GM23338 (cell line): ENCODE measurements around the gene AGO1. TPM values are rescaled to one million over a fixed set of nuclear protein-coding genes. Genes with fewer than 3 reads are reported as not detected.

Source experiments
- ATAC-seq: fragments of 200-7000 bp; cut with Tn5 transposase; 3 replicates; pipeline ENCODE4 v1.9.1; 2020
- DNase-seq: peaks from one replicate; pipeline ENCODE4 v3.0.0-alpha.2; 2015; ENCODE audit warnings: low spot score
- H2AFZ ChIP-seq: fragments of 200-600 bp; sonication (generic); 2 replicates; pipeline ENCODE4 v1.8.0; 2016; ENCODE audit warnings: antibody characterized with exemption, mild to moderate bottlenecking, moderate library complexity
- H3F3A ChIP-seq: fragments of 200-600 bp; sonication (generic); replicated peaks from 2 replicates; pipeline ENCODE4 v1.8.0; 2017; ENCODE audit warnings: antibody characterized with exemption, mixed run types, low read depth
- H3K27ac ChIP-seq: fragments of 200-600 bp; sonication (generic); 2 replicates; pipeline ENCODE4 v1.6.1; 2016; ENCODE audit warnings: low read depth
- H3K27me3 ChIP-seq: fragments of 200-600 bp; sonication (generic); 2 replicates; pipeline ENCODE4 v1.8.0; 2016; ENCODE audit warnings: mild to moderate bottlenecking, mixed run types, moderate library complexity; ENCODE audit not compliant: insufficient read depth
- H3K36me3 ChIP-seq: fragments of 200-600 bp; sonication (generic); 2 replicates; pipeline ENCODE4 v1.8.0; 2016; ENCODE audit warnings: mild to moderate bottlenecking; ENCODE audit not compliant: insufficient read depth
- H3K4me1 ChIP-seq: fragments of 200-600 bp; sonication (generic); 2 replicates; pipeline ENCODE4 v1.8.0; 2016; ENCODE audit warnings: mild to moderate bottlenecking, moderate library complexity; ENCODE audit not compliant: insufficient read depth
- H3K4me2 ChIP-seq: fragments of 200-600 bp; sonication (generic); 2 replicates; pipeline ENCODE4 v1.7.1; 2017; ENCODE audit warnings: mixed run types
- H3K4me3 ChIP-seq: fragments of 200-600 bp; sonication (generic); 2 replicates; pipeline ENCODE4 v1.6.1; 2016; ENCODE audit warnings: mixed run types
- H3K79me2 ChIP-seq: fragments of 200-600 bp; sonication (generic); replicated peaks from 2 replicates; pipeline ENCODE4 v1.8.0; 2017; ENCODE audit warnings: mild to moderate bottlenecking; ENCODE audit not compliant: insufficient read depth
- H3K9me2 ChIP-seq: fragments of 200-600 bp; sonication (generic); 2 replicates; pipeline ENCODE4 v1.8.0; 2017; ENCODE audit not compliant: insufficient read depth
- H4K20me1 ChIP-seq: fragments of 200-600 bp; sonication (generic); replicated peaks from 2 replicates; pipeline ENCODE4 v1.8.0; 2017; ENCODE audit warnings: mild to moderate bottlenecking; ENCODE audit not compliant: insufficient read depth
- H3K27ac Mint-ChIP-seq: 2 replicates; pipeline ENCODE4 v1.8.0; 2020; ENCODE audit warnings: inconsistent platforms, mild to moderate bottlenecking, moderate library complexity, mixed read lengths
- H3K27me3 Mint-ChIP-seq: 3 replicates; pipeline ENCODE4 v1.8.0; 2022; ENCODE audit warnings: low read depth, mild to moderate bottlenecking, moderate library complexity, mixed read lengths, inconsistent platforms; ENCODE audit not compliant: insufficient read depth, poor library complexity
- H3K36me3 Mint-ChIP-seq: 3 replicates; pipeline ENCODE4 v1.8.0; 2021; ENCODE audit warnings: low read depth, mild to moderate bottlenecking, inconsistent platforms, moderate library complexity, mixed read lengths
- H3K4me1 Mint-ChIP-seq: 3 replicates; pipeline ENCODE4 v1.8.0; 2020; ENCODE audit warnings: mild to moderate bottlenecking, inconsistent platforms, mixed read lengths
- H3K4me3 Mint-ChIP-seq: 3 replicates; pipeline ENCODE4 v1.8.0; 2021; ENCODE audit warnings: moderate library complexity, mild to moderate bottlenecking, inconsistent platforms, mixed read lengths
- H3K9me3 Mint-ChIP-seq: 3 replicates; pipeline ENCODE4 v1.8.0; 2020; ENCODE audit warnings: moderate library complexity, mild to moderate bottlenecking, inconsistent platforms, mixed read lengths
- CREB1 ChIP-seq: fragments of 250-450 bp; sonication (Bioruptor Pico); IDR thresholded peaks from 2 replicates; pipeline ENCODE4 v1.5.0; 2020; ENCODE audit warnings: low read depth, mild to moderate bottlenecking, moderate library complexity
- JUNB ChIP-seq: IDR thresholded peaks from one replicate; pipeline ENCODE4 v1.6.1; 2016; ENCODE audit warnings: antibody characterized with exemption; ENCODE audit not compliant: unreplicated experiment
- NANOG ChIP-seq: IDR thresholded peaks from 2 replicates; pipeline ENCODE4 v1.6.1; 2016; ENCODE audit warnings: antibody characterized with exemption, borderline replicate concordance
- POLR2AphosphoS5 ChIP-seq: IDR thresholded peaks from 2 replicates; pipeline ENCODE4 v1.6.1; 2016; ENCODE audit warnings: antibody characterized with exemption, low read depth
- STAT1 ChIP-seq: IDR thresholded peaks from one replicate; pipeline ENCODE4 v1.6.1; 2016; ENCODE audit warnings: antibody characterized with exemption; ENCODE audit not compliant: unreplicated experiment
- ZNF114 ChIP-seq: fragments of 250-450 bp; sonication (Bioruptor Pico); IDR thresholded peaks from 2 replicates; pipeline ENCODE4 v1.5.0; 2020; ENCODE audit warnings: mild to moderate bottlenecking, moderate library complexity
- ZNF331 ChIP-seq: fragments of 250-450 bp; sonication (Bioruptor Pico); IDR thresholded peaks from 2 replicates; pipeline ENCODE4 v1.5.0; 2020; ENCODE audit warnings: low read depth, mild to moderate bottlenecking, moderate library complexity
- polyA plus RNA-seq: library from polyadenylated mRNA; unstranded; fragments of >200 nt; fragmentation: Nextera tagmentation; extraction: Ambion mirVana; gene quantifications from 2 replicates; pipeline ENCODE4 v1.2.1, GENCODE V29; 2016
- total RNA-seq: library from RNA; depleted of rRNA; stranded (reverse); fragments of >200 nt; shearing (Covaris generic); gene quantifications from 2 replicates; pipeline ENCODE4 v1.2.3, GENCODE V29; 2014
- TF ChIP-seq, protein P1 (sequence below): IDR thresholded peaks from 2 replicates; pipeline ENCODE4 v1.6.1; 2016; ENCODE audit warnings: antibody characterized with exemption
- TF ChIP-seq, protein P2 (sequence below): IDR thresholded peaks from one replicate; pipeline ENCODE4 v1.6.1; 2018; ENCODE audit warnings: antibody characterized with exemption; ENCODE audit not compliant: unreplicated experiment

The AGO1 gene
- total and polyA plus RNA-seq, 2 experiments from 2014 or later: 10.6 to 65.1 TPM

- H3K27me3 ChIP-seq: no peaks in the 10 kb centered on the region
- H4K20me1 ChIP-seq: no peaks in the 10 kb centered on the region
- no peak overlapping the region for H3K27ac ChIP-seq
- H3K4me1 ChIP-seq: no peaks in the 10 kb centered on the region
- no peaks in the 10 kb centered on the region for H3K36me3 ChIP-seq
- H3K4me3 ChIP-seq: no peak overlapping the region
- H3K9me2 ChIP-seq: no peaks in the 10 kb centered on the region
- no peak overlapping the region for H3K4me2 ChIP-seq
- H3K27me3 Mint-ChIP-seq: peaks cover 2% of the 10 kb centered on the region
- H3F3A ChIP-seq: 0 out of 2 replicates have a peak, but pooled peaks cover 5% of the 10 kb centered on the region
- no peak overlapping the region for H3K4me3 Mint-ChIP-seq
- H3K79me2 ChIP-seq: no peaks in the 10 kb centered on the region
- no peaks in the 10 kb centered on the region for H3K36me3 Mint-ChIP-seq
- H2AFZ ChIP-seq: no peak overlapping the region
- ATAC-seq (no peak), DNase-seq (no peak)
- no peaks in the 10 kb centered on the region for H3K4me1 Mint-ChIP-seq
- no peak overlapping the region for H3K27ac Mint-ChIP-seq
- TF ChIP-seq STAT1 (no peak), JUNB (no peak), NANOG (no peak)
- TF ChIP-seq, protein P1, sequence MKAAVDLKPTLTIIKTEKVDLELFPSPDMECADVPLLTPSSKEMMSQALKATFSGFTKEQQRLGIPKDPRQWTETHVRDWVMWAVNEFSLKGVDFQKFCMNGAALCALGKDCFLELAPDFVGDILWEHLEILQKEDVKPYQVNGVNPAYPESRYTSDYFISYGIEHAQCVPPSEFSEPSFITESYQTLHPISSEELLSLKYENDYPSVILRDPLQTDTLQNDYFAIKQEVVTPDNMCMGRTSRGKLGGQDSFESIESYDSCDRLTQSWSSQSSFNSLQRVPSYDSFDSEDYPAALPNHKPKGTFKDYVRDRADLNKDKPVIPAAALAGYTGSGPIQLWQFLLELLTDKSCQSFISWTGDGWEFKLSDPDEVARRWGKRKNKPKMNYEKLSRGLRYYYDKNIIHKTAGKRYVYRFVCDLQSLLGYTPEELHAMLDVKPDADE: no peak
- TF ChIP-seq, protein P2, sequence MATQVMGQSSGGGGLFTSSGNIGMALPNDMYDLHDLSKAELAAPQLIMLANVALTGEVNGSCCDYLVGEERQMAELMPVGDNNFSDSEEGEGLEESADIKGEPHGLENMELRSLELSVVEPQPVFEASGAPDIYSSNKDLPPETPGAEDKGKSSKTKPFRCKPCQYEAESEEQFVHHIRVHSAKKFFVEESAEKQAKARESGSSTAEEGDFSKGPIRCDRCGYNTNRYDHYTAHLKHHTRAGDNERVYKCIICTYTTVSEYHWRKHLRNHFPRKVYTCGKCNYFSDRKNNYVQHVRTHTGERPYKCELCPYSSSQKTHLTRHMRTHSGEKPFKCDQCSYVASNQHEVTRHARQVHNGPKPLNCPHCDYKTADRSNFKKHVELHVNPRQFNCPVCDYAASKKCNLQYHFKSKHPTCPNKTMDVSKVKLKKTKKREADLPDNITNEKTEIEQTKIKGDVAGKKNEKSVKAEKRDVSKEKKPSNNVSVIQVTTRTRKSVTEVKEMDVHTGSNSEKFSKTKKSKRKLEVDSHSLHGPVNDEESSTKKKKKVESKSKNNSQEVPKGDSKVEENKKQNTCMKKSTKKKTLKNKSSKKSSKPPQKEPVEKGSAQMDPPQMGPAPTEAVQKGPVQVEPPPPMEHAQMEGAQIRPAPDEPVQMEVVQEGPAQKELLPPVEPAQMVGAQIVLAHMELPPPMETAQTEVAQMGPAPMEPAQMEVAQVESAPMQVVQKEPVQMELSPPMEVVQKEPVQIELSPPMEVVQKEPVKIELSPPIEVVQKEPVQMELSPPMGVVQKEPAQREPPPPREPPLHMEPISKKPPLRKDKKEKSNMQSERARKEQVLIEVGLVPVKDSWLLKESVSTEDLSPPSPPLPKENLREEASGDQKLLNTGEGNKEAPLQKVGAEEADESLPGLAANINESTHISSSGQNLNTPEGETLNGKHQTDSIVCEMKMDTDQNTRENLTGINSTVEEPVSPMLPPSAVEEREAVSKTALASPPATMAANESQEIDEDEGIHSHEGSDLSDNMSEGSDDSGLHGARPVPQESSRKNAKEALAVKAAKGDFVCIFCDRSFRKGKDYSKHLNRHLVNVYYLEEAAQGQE: no peak
- H3K9me3 Mint-ChIP-seq: no peaks in the 10 kb centered on the region; the same call in 1 of the 3 replicates
Observed at GRCh38 chr1:35863881-35864625, 19.0 kb upstream of the AGO1 start.

- no peaks in the 10 kb centered on the region for H3K36me3 Mint-ChIP-seq
- no peaks in the 10 kb centered on the region for H3K79me2 ChIP-seq
- H3K4me1 ChIP-seq: no peaks in the 10 kb centered on the region
- no peak overlapping the region for H3K4me2 ChIP-seq
- DNase-seq (no peak), ATAC-seq (no peak)
- no peaks in the 10 kb centered on the region for H4K20me1 ChIP-seq
- peaks cover 2% of the 10 kb centered on the region for H3K27me3 Mint-ChIP-seq
- H3K4me1 Mint-ChIP-seq: peaks cover 4% of the 10 kb centered on the region; the same call in 2 of the 3 replicates
- no peak overlapping the region for H3K27ac Mint-ChIP-seq
- H3K9me3 Mint-ChIP-seq: no peaks in the 10 kb centered on the region; the same call in 1 of the 3 replicates
- no peak overlapping the region for H3K4me3 ChIP-seq
- no peaks in the 10 kb centered on the region for H3K36me3 ChIP-seq
- no peaks in the 10 kb centered on the region for H3K27me3 ChIP-seq
- H3F3A ChIP-seq: 0 out of 2 replicates have a peak, but pooled peaks cover 5% of the 10 kb centered on the region
- H3K27ac ChIP-seq: no peak overlapping the region
- H3K9me2 ChIP-seq: no peaks in the 10 kb centered on the region
- H2AFZ ChIP-seq: no peak overlapping the region
- H3K4me3 Mint-ChIP-seq: no peak overlapping the region
- TF ChIP-seq CREB1 (CRISPR knock-in tag): no peak
- TF ChIP-seq ZNF331: no peak
- no peak for TF ChIP-seq STAT1
- no peak for TF ChIP-seq NANOG
- TF ChIP-seq, protein P2: no peak
- no peak for TF ChIP-seq ZNF114 (CRISPR knock-in tag)
- TF ChIP-seq, protein P1: no peak
- no peak for TF ChIP-seq POLR2AphosphoS5
Observed at GRCh38 chr1:35864813-35865212, 18.2 kb upstream of the AGO1 start.
